IPS DF 19.7 (cell line): ENCODE results near the gene IFITM10.
"Not testable (repeated sequence)": the region's sequence is repeated elsewhere in the genome, so short reads cannot be mapped to it uniquely, and the experiment has no call there.

Experiments
- DNase-seq: peaks from one replicate; pipeline ENCODE4 v3.0.0-alpha.2; 2013; ENCODE audit warnings: low read depth, low spot score

The IFITM10 gene

GRCh38 chr11:1778141-1778911, 27.9 kb upstream of the IFITM10 start:
- DNase-seq, result no peak

DNA sequence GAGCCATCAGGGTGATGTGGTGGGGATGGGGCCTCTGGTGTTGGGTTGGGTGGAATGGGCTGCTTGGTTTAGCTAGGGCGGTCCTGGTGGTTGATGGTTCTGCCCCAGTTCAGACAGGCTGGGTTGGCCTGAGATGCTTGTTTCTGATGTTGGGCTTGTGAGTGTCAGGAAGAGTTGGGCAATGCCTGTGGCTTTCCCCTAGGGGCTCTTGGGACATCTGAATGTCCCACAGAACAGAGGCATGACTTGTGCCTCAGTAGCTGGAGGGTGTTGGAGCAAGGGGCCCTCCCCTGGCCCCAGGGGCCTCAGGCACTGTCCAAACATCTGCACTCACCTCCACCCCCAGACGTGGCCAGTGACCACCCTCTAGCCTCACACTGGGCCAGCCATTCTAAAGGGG, 27.3 kb upstream of the IFITM10 start:
- DNase-seq, result no peak

DNA sequence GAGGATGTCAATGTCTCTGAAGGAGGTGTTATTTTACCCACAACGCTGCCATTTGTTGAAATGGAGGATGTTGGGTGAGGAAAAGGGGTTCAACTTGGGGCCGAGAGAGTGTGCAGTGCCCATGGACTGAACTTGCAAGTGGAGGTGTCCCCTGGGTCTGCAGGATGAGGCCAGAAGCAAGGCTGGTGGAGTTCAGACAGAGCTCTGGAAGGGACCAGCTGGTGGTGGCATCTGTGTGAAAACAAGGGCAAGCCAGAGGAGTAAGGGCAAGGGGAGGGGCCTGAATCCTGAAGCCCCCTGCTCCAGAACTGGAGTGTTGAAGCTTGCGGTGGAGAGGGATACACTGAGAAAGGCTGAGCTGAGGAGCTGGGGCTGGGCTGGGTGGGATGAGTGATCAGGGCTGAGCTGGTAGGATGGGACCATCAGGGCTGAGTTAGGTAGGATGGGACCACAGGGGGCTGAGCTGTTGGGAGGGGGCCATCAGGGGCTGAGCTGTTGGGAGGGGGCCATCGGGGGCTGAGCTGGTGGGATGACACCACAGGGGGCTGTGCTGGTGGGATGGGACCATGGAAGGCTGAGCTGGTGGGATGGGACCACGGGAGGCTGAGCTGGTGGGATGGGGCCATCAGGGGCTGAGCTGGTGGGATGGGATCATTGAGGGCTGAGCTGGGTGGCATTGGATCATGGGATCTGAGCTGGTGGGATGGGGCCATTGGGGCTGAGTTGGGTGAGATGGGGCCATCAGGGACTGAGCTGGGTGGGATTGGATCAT, 26.7 kb upstream of the IFITM10 start:
- DNase-seq, result no peak

DNA sequence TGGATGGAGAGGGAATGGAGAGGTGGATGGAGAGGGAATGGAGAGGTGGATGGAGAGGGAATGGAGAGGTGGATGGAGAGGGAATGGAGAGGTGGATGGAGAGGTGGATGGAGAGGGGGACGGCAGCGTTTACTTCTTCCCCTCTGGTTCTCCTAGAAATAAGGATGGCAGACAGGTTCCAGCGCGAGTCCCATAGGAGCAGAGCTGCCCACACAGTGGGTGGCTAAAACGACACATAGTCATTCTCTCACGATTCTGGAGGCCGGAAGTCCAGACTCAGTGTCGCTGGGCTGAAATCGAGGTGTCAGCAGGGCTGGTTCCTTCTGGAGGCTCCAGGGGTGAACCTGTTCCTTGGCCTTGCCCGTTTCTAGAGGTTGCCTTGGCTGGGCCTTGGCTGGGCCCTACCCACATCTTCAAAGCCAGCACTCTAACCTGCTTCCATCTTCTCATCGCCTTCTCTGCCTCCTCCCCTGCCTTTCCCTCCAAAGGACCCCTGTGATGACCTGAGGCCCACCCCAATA, 26.0 kb upstream of the IFITM10 start:
- no peak for DNase-seq

DNA sequence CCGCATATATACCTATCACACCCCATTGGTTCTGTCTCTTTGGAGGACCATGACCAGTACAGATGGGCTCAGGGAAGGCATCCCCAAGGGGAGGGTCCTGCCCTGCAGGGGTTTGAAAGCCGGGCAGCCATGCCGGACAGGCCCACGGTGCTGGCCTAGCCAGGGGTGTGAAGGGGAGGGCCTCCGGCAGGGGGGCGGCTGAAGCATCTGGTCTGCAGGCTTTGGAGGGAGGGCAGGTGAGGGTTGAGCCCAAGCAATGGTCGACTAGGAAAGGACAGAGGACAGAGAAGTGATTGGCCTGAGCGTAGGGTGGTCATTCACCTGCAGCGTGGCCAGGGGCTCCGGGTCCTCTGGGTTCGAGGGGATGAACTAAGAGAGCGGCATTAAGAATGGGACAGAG, 24.5 kb upstream of the IFITM10 start:
- no peak for DNase-seq

GRCh38 chr11:1773994-1774550, 23.7 kb upstream of the IFITM10 start:
- no peak for DNase-seq

DNA sequence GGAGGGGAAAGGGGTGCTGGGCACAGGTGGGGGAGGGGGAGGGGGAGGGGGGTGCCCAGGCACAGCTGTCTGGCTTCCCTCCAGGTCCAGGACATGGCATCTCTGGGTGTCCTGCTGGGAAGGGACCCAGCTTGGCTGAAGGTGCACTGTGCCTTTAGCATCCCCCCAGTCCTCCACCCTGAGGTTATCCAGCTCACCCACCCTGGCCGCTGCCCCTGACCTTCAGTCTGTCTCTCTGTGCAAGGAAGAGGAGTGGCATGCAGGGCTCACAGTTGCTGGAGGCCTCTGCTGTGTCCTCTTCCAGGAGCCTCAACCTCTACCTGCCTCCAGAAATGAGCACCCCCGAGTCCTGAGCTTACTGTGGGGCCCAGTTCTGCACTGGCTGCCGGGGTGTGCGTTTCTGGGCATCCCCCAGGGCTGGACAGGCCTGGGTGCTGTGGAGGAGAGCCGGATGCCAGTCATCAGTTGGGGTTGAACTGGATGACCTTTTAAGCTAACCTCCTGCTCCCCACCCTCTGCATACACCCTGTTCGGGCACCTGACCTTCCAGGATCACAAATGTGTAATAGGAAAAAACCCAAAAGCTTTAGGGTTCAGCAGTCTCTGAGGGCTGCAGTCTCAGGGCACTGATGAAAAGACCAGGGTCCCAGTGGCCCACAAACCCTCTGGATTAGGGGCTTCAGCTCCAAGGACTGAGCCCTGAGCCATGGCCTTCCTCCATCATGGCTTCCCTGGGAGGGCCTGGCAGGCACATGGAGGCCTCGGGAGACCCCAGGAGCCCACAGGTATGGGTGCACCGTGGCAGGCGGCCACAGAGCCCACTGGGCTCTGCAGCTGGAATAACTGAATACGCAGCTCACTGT, 23.0 kb upstream of the IFITM10 start:
- DNase-seq, result no peak

- DNase-seq, result peak; percentile 80
Observed at GRCh38 chr11:1772270-1773130, 22.1 kb upstream of the IFITM10 start.

- no peak for DNase-seq
Observed at GRCh38 chr11:1771700-1772099, 21.3 kb upstream of the IFITM10 start.

DNA sequence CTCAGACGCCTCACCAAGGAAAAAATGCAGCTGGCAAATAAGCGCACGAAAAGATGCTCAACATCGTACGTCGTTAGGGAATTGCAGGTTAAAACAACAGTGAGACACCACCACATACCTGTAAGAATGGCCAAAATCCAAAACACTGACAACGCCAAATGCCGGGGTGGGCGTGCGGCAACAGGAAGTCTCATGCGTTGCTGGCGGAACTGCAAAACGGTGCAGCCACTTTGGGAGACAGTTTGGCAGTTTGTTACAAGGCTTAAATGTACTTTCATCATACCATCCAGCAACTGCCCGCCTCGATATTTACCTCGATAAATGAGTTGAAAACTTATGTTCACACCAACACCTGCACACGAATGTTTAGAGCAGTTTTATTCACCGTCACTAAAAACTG, 20.9 kb upstream of the IFITM10 start:
- no peak for DNase-seq

GRCh38 chr11:1770528-1770927, 20.1 kb upstream of the IFITM10 start:
- no peak for DNase-seq

GRCh38 chr11:1770061-1770460, 19.7 kb upstream of the IFITM10 start:
- no peak for DNase-seq

GRCh38 chr11:1769304-1769936, 19.0 kb upstream of the IFITM10 start:
- DNase-seq, result not testable (repeated sequence)

GRCh38 chr11:1768141-1768469, 17.7 kb upstream of the IFITM10 start:
- DNase-seq, result no peak

GRCh38 chr11:1767399-1768140, 17.2 kb upstream of the IFITM10 start:
- DNase-seq, result no peak

GRCh38 chr11:1766719-1767398, 16.5 kb upstream of the IFITM10 start:
- DNase-seq, result no peak

GRCh38 chr11:1765871-1766718, 15.7 kb upstream of the IFITM10 start:
- no peak for DNase-seq
